Measurements from ENCODE around the gene ARL16. TPM values are rescaled to one million over a fixed set of nuclear protein-coding genes. Genes with fewer than 3 reads are reported as not detected.
"Not testable (repeated sequence)": the region's sequence is repeated elsewhere in the genome, so short reads cannot be mapped to it uniquely, and the experiment has no call there.

The ARL16 gene
- total and polyA plus RNA-seq, 9 donors, result 22.8 to 55.5 (median 31.1) TPM

DNA sequence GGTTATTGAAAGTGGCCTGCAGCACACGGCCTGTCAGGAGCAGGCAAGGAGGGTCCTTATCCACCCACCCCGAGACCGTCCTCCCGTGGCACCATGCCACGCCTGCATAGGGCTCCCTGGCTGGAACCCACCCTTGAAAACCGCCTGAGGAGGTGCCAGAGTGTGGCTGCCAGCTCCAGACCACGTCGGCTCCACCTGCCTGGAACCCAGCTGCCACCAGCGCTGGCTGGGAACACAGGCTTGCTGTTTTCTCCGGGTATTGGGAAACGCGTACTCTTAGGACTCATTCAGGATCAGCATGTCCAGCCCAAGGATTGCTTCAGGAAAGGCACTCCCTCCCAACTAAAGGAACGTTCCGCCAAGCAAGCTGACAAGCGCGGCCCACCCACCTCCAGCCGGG is 6.7 kb downstream of the ARL16 start:
- WGBS, 3 donors, result 82 to 87% (median 84%) methylated on average over 17 of the region's 17 CpGs
- H3K27me3 ChIP-seq, result no peaks in the 10 kb centered on the region
- no peak overlapping the region for H3K27ac ChIP-seq
- intact Hi-C loops (cut with DNase I), result no loop called here
- no peaks in the 10 kb centered on the region for H3K4me1 ChIP-seq (ENCODE audit: insufficient read depth)
- DNase-seq, result no peak
- TF ChIP-seq, protein P1, sequence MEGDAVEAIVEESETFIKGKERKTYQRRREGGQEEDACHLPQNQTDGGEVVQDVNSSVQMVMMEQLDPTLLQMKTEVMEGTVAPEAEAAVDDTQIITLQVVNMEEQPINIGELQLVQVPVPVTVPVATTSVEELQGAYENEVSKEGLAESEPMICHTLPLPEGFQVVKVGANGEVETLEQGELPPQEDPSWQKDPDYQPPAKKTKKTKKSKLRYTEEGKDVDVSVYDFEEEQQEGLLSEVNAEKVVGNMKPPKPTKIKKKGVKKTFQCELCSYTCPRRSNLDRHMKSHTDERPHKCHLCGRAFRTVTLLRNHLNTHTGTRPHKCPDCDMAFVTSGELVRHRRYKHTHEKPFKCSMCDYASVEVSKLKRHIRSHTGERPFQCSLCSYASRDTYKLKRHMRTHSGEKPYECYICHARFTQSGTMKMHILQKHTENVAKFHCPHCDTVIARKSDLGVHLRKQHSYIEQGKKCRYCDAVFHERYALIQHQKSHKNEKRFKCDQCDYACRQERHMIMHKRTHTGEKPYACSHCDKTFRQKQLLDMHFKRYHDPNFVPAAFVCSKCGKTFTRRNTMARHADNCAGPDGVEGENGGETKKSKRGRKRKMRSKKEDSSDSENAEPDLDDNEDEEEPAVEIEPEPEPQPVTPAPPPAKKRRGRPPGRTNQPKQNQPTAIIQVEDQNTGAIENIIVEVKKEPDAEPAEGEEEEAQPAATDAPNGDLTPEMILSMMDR (IDR thresholded peaks at IDR 0.05), result no peak
- no peak for TF ChIP-seq EP300 (IDR thresholded peaks at IDR 0.05)
- TF ChIP-seq POLR2A (IDR thresholded peaks at IDR 0.05), result no peak
- H3K9me3 ChIP-seq, result no peaks in the 10 kb centered on the region
- H3K4me3 ChIP-seq, result no peak overlapping the region
- no peaks in the 10 kb centered on the region for H3K36me3 ChIP-seq

DNA sequence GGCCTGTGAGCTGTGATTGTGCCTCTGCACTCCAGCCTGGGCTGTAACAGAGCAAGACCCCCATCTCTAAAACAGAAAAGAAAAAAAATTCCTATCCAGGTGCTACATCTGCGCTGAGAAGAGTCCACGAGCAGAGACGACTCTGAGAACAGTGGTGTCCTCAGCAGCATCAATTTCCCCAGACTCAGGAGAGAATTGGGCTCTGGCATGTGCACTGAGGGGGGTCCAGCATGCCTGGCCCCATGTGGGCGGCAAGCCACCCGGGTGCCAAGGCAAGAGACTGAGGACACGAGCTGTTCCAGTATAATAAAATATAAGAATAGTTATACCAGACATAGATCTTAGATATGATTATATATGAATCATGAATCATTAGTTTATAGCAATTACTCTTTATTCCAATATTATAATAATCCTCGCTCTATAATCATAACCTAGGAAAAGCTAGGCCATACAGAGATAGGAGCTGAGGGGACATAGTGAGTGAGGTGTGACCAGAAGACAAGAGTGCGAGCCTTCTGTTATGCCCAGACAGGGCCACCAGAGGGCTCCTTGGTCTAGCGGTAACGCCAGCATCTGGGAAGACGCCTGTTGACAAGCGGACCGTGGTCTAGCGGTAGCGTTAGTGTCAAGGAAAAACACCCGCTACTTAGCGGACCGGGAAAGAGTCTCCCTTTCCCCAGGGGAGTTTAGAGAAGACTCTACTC is 7.9 kb downstream of the ARL16 start:
- H3K27ac ChIP-seq; H3K4me1 ChIP-seq (ENCODE audit: insufficient read depth); H3K27me3 ChIP-seq; H3K36me3 ChIP-seq; H3K4me3 ChIP-seq; H3K9me3 ChIP-seq; intact Hi-C loops (cut with DNase I); DNase-seq: not testable (repeated sequence)
- TF ChIP-seq, protein P1 (IDR thresholded peaks at IDR 0.05), result peak in 2 of 3 donors; percentile 36 to 40
- 30 to 36% (median 33%) methylated on average over 18 of the region's 18 CpGs for WGBS, 3 donors

DNA sequence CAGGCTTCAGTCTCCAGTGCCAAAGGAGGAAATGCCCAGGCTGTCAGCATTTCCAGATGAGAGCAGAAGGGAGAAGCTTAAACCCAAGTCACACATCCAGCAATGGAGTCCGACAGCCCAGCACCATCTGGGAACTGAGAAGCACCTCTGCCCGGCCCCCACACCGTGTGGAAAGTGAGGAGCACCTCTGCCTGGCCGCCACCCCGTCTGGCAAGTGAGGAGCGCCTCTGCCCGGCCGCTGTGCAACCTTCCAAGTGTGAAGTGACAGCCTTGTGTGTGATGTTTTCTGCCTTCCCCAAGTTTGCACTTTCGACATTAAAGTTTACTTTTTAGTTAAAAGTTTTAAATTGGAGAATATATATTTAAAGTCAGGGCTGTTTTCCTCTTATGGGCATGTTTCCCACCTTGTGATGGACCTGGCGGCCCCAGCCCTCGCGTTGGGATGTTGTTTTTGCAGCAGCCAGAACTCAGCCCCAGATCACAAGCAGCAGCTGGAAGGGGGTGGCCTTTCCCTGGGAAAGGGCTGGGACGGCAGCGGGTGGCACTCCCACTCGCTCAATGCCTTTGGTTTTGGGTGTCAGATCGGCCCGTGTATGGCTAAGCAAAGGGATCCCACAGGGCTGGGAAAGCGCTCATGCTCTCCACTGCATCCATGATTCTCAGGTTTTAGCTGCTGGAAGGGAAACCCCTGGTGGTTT is 9.9 kb downstream of the ARL16 start:
- Histone ChIP-seq H3K9me3 (no peaks in the 10 kb centered on the region), H3K27ac (no peak overlapping the region), H3K4me3 (no peak overlapping the region), H3K27me3 (no peaks in the 10 kb centered on the region), H3K4me1 (ENCODE audit: insufficient read depth) (no peaks in the 10 kb centered on the region), H3K36me3 (no peaks in the 10 kb centered on the region)
- intact Hi-C loops (cut with DNase I), result no loop called here
- no peak for DNase-seq
- WGBS, 3 donors, result 62 to 67% (median 66%) methylated on average over 18 of the region's 18 CpGs
- TF ChIP-seq EP300 (IDR thresholded peaks at IDR 0.05) (no peak), POLR2A (IDR thresholded peaks at IDR 0.05) (no peak)
- TF ChIP-seq, protein P1 (IDR thresholded peaks at IDR 0.05), result no peak

DNA sequence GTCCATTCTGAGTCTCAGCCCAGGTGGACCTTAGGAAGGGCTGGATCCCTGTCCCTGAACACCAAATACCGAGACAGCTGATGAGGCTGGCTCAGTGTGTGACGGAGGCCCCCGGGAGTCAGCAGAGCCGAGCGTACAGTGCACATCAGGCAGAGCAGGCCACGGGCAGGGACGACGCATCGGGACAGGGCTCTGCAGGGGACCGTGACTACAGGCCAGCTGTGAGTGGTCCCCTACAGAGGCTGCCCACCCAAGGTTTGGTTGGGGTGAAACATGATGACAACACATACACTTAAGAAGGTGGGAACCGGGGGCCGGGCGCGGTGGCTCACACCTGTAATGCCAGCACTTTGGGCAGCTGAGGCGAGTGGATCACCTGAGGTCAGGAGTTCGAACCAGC is 10.6 kb downstream of the ARL16 start:
- Histone ChIP-seq H3K9me3 (no peaks in the 10 kb centered on the region), H3K27me3 (no peaks in the 10 kb centered on the region), H3K4me3 (no peak overlapping the region), H3K27ac (no peak overlapping the region), H3K36me3 (no peaks in the 10 kb centered on the region), H3K4me1 (ENCODE audit: insufficient read depth) (no peaks in the 10 kb centered on the region)
- no peak for DNase-seq
- no peak for TF ChIP-seq EP300 (IDR thresholded peaks at IDR 0.05)
- TF ChIP-seq POLR2A (IDR thresholded peaks at IDR 0.05), result no peak
- intact Hi-C loops (cut with DNase I), result no loop called here
- WGBS, 3 donors, result 89 to 95% (median 93%) methylated on average over 16 of the region's 16 CpGs

DNA sequence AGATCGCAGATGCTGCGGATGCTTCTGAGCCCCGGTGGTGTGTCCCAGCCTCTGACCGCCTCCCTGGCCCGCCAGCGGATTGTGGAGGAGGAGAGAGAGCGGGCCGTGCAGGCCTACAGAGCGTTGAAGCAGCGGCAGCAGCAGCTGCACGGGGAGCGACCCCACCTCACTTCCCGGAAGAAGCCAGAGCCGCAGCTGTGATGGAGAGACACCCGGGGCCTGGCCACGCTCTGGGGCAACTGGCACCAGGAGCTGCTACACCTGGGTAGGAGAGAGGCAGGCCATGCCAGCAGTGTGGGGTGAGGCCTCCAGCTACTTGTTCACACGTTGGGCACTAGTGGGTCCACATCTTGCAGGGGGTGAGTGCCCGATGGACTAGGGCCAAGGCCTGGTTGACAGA is 11.1 kb downstream of the ARL16 start:
- Histone ChIP-seq H3K4me1 (ENCODE audit: insufficient read depth) (peaks cover 2% of the 10 kb centered on the region), H3K36me3 (no peaks in the 10 kb centered on the region), H3K27ac (no peak overlapping the region), H3K4me3 (no peak overlapping the region), H3K9me3 (no peaks in the 10 kb centered on the region), H3K27me3 (no peaks in the 10 kb centered on the region)
- intact Hi-C loops (cut with DNase I), result no loop called here
- TF ChIP-seq EP300 (IDR thresholded peaks at IDR 0.05) (no peak), POLR2A (IDR thresholded peaks at IDR 0.05) (no peak)
- TF ChIP-seq, protein P1 (IDR thresholded peaks at IDR 0.05), result no peak
- WGBS, 3 donors, result 60 to 86% (median 68%) methylated on average over 9 to 18 of the region's 18 CpGs
- DNase-seq, result no peak

Data from ovary (tissue), 9 donors.